ENCODE results near the gene CCDC102A.

GRCh38 chr16:57530522-57531252 is 5.7 kb downstream of the CCDC102A start:
- TF ChIP-seq, protein P1, sequence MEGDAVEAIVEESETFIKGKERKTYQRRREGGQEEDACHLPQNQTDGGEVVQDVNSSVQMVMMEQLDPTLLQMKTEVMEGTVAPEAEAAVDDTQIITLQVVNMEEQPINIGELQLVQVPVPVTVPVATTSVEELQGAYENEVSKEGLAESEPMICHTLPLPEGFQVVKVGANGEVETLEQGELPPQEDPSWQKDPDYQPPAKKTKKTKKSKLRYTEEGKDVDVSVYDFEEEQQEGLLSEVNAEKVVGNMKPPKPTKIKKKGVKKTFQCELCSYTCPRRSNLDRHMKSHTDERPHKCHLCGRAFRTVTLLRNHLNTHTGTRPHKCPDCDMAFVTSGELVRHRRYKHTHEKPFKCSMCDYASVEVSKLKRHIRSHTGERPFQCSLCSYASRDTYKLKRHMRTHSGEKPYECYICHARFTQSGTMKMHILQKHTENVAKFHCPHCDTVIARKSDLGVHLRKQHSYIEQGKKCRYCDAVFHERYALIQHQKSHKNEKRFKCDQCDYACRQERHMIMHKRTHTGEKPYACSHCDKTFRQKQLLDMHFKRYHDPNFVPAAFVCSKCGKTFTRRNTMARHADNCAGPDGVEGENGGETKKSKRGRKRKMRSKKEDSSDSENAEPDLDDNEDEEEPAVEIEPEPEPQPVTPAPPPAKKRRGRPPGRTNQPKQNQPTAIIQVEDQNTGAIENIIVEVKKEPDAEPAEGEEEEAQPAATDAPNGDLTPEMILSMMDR (IDR thresholded peaks at IDR 0.05) = no peak
- TF ChIP-seq POLR2AphosphoS5 (IDR thresholded peaks at IDR 0.05) (no peak), POLR2A (IDR thresholded peaks at IDR 0.05) (no peak), EP300 (IDR thresholded peaks at IDR 0.05) (no peak)
